Large intestine (tissue), 3 donors: Measurements from ENCODE around the gene GEMIN5. TPM values are rescaled to one million over a fixed set of nuclear protein-coding genes. Genes with fewer than 3 reads are reported as not detected.

Experiments used
- DNase-seq, 2 donors: peaks; one replicate each; pipeline versions ENCODE4 v3.0.0 to v3.0.0-alpha.2; 2013
- H3K27ac ChIP-seq: one replicate; pipeline ENCODE4 v1.5.1; 2013; ENCODE audit warnings: low read length
- H3K27me3 ChIP-seq: 2 replicates; pipeline ENCODE4 v1.6.1; 2013; ENCODE audit warnings: low read length; ENCODE audit not compliant: control insufficient read depth, insufficient read depth
- H3K36me3 ChIP-seq: 2 replicates; pipeline ENCODE4 v1.6.1; 2013; ENCODE audit warnings: low read length; ENCODE audit not compliant: control insufficient read depth, insufficient read depth
- H3K4me1 ChIP-seq: one replicate; pipeline ENCODE4 v1.6.1; 2013; ENCODE audit warnings: low read length; ENCODE audit not compliant: control insufficient read depth, insufficient read depth
- H3K4me3 ChIP-seq: one replicate; pipeline ENCODE4 v1.5.1; 2013; ENCODE audit warnings: low read length
- H3K9me3 ChIP-seq: one replicate; pipeline ENCODE4 v1.6.1; 2013; ENCODE audit warnings: mild to moderate bottlenecking, low read depth, low read length, moderate library complexity; ENCODE audit not compliant: control insufficient read depth
- WGBS: methylation state at CpG from one replicate; pipeline ENCODE4 v1.1.5; 2013; ENCODE audit warnings: low lambda C conversion rate; ENCODE audit not compliant: insufficient coverage; 5-methylcytosine and 5-hydroxymethylcytosine counted together
- polyA plus RNA-seq: library from polyadenylated mRNA; unstranded; fragments of 120-200 nt; gene quantifications from one replicate; pipeline ENCODE4 v1.2.1, GENCODE V29; 2013

Gene GEMIN5
- polyA plus RNA-seq, 1 donor: 12.7 TPM

DNA sequence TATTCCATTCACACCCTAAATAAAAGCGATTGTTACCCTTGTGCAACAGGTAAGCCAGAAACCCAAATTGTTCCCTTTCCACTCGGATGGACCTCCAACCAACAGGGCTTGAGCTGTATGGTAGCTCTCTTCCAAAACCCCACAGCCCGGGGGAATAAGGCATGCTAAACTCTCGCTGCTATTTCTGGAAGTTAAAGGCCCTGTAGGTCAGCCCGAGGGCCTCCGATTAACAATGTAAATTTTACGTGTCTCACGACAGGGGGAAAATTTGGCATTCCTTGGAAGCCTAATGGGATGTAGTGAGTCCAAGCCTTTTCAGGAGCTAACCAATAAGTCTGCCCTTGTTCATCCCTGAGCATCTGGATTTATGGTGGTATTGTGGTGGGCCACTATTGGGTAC lies 53.6 kb downstream of the GEMIN5 start:
- Histone ChIP-seq H3K36me3 (peaks cover 42% of the 10 kb centered on the region), H3K4me3 (no peak overlapping the region), H3K9me3 (peaks cover 11% of the 10 kb centered on the region), H3K27ac (no peak overlapping the region), H3K27me3 (no peaks in the 10 kb centered on the region), H3K4me1 (no peaks in the 10 kb centered on the region)
- WGBS: no CpG with 5 or more reads among the region's 8 CpGs
- no peak for DNase-seq

DNA sequence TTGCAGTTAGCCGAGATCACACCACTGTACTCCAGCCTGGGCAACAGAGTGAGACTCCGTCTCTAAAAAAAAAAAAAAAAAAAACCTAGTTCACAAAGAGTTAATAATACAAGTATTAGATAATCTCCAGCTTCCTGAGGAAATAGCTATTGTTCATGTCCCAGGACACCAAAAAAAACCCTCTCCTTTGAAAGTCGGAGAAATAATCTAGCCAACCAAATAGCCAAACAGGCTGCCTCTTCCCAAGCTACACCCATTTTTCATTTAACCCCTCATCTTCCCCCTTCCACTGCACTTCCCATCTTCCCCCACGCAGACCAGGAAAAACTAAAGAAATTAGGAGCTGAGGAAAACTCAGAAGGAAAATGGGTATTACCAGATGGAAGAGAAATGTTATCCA lies 56.0 kb downstream of the GEMIN5 start:
- H3K9me3 ChIP-seq: peaks cover 25% of the 10 kb centered on the region
- no peaks in the 10 kb centered on the region for H3K27me3 ChIP-seq
- no peak overlapping the region for H3K27ac ChIP-seq
- no peak overlapping the region for H3K4me3 ChIP-seq
- H3K36me3 ChIP-seq: peaks cover 29% of the 10 kb centered on the region
- no peaks in the 10 kb centered on the region for H3K4me1 ChIP-seq
- no peak for DNase-seq
- WGBS: no CpG with 5 or more reads among the region's 4 CpGs

DNA sequence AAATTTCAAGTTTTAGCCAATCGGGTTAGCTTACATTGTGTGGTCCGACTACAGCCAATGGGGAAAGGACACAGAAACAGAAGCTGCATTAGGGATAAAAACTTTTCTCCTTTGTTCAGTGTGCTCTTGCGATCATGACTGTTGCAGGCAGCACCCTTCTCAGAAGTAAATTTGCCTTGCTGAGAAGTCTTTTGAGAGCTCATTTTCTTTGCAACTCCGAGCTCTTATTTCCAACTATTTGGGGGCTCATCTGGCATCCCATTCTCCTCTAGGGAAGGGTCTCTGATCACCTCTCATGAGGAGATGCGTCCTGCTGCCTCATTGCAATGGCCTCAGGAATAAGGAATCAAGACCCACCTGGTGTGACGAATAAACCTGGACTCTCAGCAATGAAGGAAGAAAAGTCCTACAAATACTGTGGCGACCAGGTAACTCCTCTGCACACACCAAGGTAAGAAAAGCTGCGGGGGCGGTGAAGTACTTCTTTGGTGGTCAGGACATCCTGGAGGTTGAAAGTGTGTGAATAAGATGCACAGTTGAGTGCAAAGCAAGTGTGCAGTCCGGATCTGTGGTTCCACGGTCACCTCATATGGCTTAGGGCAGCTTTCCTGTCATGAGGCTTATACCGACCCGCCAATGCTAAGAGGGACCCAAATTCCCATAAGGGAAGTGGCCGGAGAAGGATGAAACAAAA lies 59.2 kb downstream of the GEMIN5 start:
- Histone ChIP-seq H3K36me3 (peaks cover 35% of the 10 kb centered on the region), H3K4me3 (no peak overlapping the region), H3K4me1 (no peaks in the 10 kb centered on the region), H3K27ac (no peak overlapping the region), H3K9me3 (peaks cover 17% of the 10 kb centered on the region), H3K27me3 (no peaks in the 10 kb centered on the region)
- no peak for DNase-seq
- WGBS: 100% methylated on average over 1 of the region's 14 CpGs

DNA sequence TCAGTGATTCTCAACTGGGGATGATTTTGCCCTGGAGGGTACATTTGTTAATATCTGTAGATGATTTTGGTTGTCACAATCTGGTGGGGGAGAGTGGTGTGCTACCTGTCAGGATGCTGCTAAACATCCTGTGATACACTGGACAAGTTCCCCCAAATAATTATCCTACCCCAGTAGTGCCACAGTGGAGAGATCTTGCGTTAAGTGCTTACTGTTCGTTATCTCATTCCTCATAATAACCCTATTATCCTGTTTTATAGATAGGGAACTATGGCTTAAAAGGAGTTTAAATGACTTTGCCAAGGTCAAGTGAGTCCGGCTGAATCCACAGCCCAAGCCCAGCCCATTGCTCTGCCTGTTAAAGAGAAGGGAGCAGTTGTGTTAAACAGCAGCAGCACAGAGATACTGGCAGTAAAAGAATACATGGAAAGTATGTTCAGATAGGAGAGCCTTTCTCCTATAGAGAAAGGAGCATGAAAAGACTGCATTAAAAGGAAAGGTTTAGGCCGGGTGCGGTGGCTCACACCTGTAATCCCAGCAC lies 64.2 kb downstream of the GEMIN5 start:
- H3K4me1 ChIP-seq: no peaks in the 10 kb centered on the region
- H3K36me3 ChIP-seq: peaks cover 65% of the 10 kb centered on the region
- no peak for DNase-seq
- no peak overlapping the region for H3K4me3 ChIP-seq
- H3K27ac ChIP-seq: no peak overlapping the region
- peaks cover 10% of the 10 kb centered on the region for H3K9me3 ChIP-seq
- H3K27me3 ChIP-seq: no peaks in the 10 kb centered on the region
- no CpG with 5 or more reads among the region's 5 CpGs for WGBS

DNA sequence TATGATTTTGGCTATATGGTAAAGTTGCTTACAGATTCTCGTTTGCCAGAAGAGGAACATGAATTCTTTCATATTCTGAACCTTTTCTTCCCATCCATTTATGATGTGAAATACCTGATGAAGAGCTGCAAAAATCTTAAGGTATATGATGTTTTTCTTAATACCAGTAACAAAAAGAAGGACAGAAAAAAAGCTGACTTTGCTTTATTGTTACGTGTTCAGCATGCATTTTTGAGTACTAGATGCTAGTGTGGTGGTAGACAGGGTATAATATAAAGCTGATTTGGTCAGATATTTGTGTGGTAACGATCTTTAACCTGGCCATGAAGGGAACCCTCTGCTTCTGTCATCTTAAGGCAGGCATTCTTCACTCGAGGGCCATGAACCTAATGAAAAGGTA lies 66.3 kb downstream of the GEMIN5 start:
- Histone ChIP-seq H3K36me3 (peaks cover 64% of the 10 kb centered on the region), H3K9me3 (no peaks in the 10 kb centered on the region), H3K27me3 (no peaks in the 10 kb centered on the region), H3K4me1 (no peaks in the 10 kb centered on the region), H3K4me3 (no peak overlapping the region), H3K27ac (no peak overlapping the region)
- no peak for DNase-seq
- WGBS: 100% methylated on average over 1 of the region's 4 CpGs

DNA sequence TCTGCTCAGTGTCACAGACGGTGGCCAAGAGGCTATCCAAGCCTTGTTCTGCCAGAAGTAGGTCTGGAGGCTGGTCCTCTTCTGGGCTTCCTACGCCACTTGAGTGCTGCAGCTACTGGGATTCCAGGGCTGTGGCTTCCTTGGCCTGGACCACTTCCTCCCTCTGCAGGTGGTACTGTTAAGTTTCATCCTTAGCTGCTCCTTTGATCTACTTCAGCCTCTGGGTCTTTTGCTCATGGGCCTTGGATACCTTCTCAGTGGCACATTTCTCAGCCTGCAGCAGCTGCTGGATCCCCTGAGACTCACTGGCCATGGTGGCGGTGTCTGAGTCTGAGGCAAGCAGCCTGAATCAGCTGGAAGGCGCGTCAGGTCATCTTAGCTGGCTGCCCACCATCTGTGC lies 69.3 kb downstream of the GEMIN5 start:
- no CpG with 5 or more reads among the region's 5 CpGs for WGBS
- peak in 1 of 2 donors; percentile 15 for DNase-seq
- no peak overlapping the region for H3K27ac ChIP-seq

DNA sequence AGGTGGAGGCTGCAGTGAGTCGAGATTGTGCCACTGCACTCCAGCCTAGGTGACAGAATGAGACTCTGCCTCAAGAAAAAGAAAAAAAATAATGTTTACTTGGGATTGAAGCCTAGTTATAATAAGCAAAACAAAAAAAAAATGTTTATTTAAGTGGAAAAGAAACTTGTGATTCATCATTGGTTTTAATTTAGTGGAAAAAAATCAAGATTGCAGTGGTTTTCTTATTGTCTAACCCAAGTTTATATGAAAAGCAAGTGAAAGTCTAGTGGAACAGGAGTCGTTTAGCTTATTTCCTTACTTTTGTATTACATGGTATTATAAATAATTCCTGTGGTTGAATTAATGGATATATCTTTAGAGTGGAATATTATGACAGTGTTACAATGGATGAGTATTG lies 71.2 kb downstream of the GEMIN5 start:
- Histone ChIP-seq H3K27ac (no peak overlapping the region), H3K27me3 (no peaks in the 10 kb centered on the region), H3K4me1 (no peaks in the 10 kb centered on the region), H3K36me3 (peaks cover 52% of the 10 kb centered on the region), H3K4me3 (no peak overlapping the region), H3K9me3 (no peaks in the 10 kb centered on the region)
- WGBS: no CpG with 5 or more reads among the region's 2 CpGs
- no peak for DNase-seq

More for the DNA sequence above, 69.3 kb downstream of the GEMIN5 start:
- no peak overlapping the region for H3K4me3 ChIP-seq
- H3K4me1 ChIP-seq: no peaks in the 10 kb centered on the region
- H3K27me3 ChIP-seq: no peaks in the 10 kb centered on the region
- H3K36me3 ChIP-seq: peaks cover 60% of the 10 kb centered on the region
- no peaks in the 10 kb centered on the region for H3K9me3 ChIP-seq

DNA sequence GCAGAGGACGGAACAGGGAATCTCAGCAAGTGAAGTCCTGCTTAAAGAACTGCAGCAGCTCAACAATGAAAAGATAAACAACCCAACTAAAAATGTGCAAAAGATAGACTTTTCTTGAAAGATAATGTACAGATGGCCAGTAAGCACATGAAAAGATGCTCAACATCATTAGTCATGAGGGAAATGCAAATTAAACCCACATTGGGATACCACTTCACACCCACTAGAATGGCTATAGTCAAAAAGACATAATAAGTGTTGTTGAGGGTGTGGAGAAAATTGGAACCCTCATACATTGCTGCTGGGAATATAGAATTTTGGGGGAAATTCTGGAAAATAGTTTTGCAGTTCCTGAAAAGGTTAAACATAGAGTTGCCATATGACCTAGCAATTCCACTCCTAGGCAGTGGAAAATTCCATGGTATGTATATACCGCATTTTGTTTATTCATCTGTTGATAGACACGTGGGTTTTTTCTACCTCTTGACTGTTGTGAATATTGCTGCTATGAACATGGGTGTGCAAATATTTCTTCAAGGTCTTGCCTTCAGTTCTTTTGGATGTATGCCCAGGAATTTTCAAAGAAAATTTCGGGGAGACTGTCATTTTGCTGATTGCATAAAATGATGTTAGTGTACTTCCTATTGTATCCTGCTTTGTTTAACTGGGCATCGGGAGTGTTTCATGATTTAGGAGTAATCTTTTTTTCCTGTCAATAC lies 72.4 kb downstream of the GEMIN5 start:
- no peaks in the 10 kb centered on the region for H3K27me3 ChIP-seq
- H3K36me3 ChIP-seq: peaks cover 43% of the 10 kb centered on the region
- H3K27ac ChIP-seq: no peak overlapping the region
- no peak for DNase-seq
- no peaks in the 10 kb centered on the region for H3K9me3 ChIP-seq
- WGBS: 76% methylated on average over 3 of the region's 5 CpGs
- H3K4me1 ChIP-seq: peaks cover 1% of the 10 kb centered on the region
- H3K4me3 ChIP-seq: no peak overlapping the region

DNA sequence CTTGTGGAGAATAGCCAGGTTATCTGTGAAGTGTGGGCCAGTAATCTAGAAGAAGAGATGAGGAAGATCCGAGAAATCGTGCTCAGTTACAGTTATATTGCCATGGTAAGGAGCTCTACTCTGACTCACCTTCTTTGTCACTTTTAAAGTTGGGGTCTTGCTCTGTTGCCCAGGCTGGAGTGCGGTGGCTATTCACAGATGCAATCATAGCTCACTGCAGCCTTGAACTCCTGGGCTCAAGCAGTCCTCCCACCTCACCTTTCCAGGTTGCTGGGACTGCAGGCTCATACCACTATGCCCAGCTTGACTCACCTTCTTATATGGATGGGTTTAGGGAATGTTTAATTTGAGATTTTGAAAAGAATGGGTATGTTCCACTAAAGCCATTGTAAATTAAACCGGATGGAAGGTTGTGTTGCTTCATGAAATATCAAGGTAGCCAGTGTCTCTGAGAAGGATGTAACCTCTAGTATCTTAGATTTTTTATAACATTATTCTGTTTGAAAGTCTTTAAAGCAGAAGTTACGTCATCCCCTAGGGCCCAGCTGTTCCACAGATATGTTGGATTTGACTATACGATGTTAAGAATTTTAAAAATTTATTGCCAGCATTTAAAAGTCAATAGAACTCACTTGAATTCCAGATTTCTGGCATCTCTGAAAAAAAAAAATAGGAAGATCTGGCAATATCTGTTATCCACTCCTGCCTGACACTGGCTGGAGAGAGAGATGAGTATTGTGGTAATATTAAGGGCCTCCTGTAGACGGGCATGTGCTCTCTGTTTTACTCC lies 74.5 kb downstream of the GEMIN5 start:
- Histone ChIP-seq H3K4me3 (no peak overlapping the region), H3K36me3 (peaks cover 33% of the 10 kb centered on the region), H3K4me1 (peaks cover 3% of the 10 kb centered on the region), H3K9me3 (no peaks in the 10 kb centered on the region), H3K27me3 (no peaks in the 10 kb centered on the region), H3K27ac (no peak overlapping the region)
- no peak for DNase-seq
- WGBS: 70% methylated on average over 2 of the region's 7 CpGs

DNA sequence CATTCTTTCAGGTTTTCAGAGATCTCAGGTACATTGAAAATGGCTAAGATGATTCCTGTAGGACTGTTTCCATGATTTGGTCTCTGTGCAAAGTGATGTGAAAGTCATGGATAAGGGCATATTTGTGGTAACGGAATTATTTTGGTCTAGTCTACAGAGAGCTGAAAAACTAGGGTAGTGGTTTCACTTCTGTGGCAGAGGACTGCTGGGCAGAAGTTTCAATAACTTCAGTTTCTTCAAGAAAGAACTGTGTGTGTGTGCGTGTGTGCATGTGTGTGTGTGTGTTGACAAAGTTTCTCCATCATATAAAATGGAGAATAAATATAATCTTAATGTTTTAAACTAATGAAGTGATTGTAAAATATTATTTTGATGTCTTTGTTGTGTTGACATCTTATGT lies 75.2 kb downstream of the GEMIN5 start:
- WGBS: no CpG with 5 or more reads among the region's 2 CpGs
- H3K4me1 ChIP-seq: peaks cover 3% of the 10 kb centered on the region
- DNase-seq: no peak

More for the DNA sequence above, 75.2 kb downstream of the GEMIN5 start:
- H3K27ac ChIP-seq: no peak overlapping the region
- H3K36me3 ChIP-seq: peaks cover 31% of the 10 kb centered on the region
- no peaks in the 10 kb centered on the region for H3K27me3 ChIP-seq
- H3K4me3 ChIP-seq: no peak overlapping the region
- no peaks in the 10 kb centered on the region for H3K9me3 ChIP-seq
